Pancreas (tissue), 10 donors: ENCODE data around the gene MADCAM1. TPM values are rescaled to one million over a fixed set of nuclear protein-coding genes. Genes with fewer than 3 reads are reported as not detected.

Experiments
- ATAC-seq, 4 donors: fragments of 200-7000 bp; cut with Tn5 transposase; one replicate each; pipeline versions ENCODE4 v1.8.0 to v1.9.1; 2020; ENCODE audit warnings: mild to moderate bottlenecking in 4 of 4, moderate library complexity in 4 of 4
- DNase-seq, 6 donors: peaks; one replicate each; pipeline ENCODE4 v3.0.0-alpha.2; 2020
- FAIRE-seq: peaks from 2 replicates; lab custom pipeline; 2012; peaks lifted over from hg19 to GRCh38; lab: Jason Lieb, UNC
- H3K27ac ChIP-seq, 4 donors: fragments of 200-600 bp; sonication (generic); 1 replicate in 3 of 4; 2 replicates in 1 of 4; pipeline versions ENCODE4 v1.5.0 to v1.8.0; 2020
- H3K27me3 ChIP-seq, 4 donors: fragments of 200-600 bp; one replicate each; pipeline ENCODE4 v1.8.0; 2021
- H3K36me3 ChIP-seq, 3 donors: fragments of 200-600 bp; sonication (generic) in 1 of 3; one replicate each; pipeline versions ENCODE4 v1.5.0 to v1.8.0; 2020 to 2021
- H3K4me1 ChIP-seq, 3 donors: fragments of 200-600 bp; one replicate each; pipeline ENCODE4 v1.8.0; 2021
- H3K4me3 ChIP-seq, 4 donors: fragments of 200-600 bp; sonication (generic) in 2 of 4; one replicate each; pipeline versions ENCODE4 v1.5.0 to v1.8.0; 2020 to 2021
- H3K9me3 ChIP-seq, 4 donors: fragments of 200-600 bp; one replicate each; pipeline ENCODE4 v1.8.0; 2021
- CTCF ChIP-seq, 4 donors: fragments of 200-600 bp; sonication (generic) in 3 of 4; IDR thresholded peaks; one replicate each; pipeline versions ENCODE4 v1.5.0 to v1.8.0; 2021; ENCODE audit warnings: antibody characterized with exemption in 4 of 4
- WGBS, 2 donors: extraction: QIAGEN DNeasy Blood & Tissue Kit; methylation state at CpG; one replicate each; pipeline ENCODE4 v1.1.7; 2013; 5-methylcytosine and 5-hydroxymethylcytosine counted together
- intact Hi-C, 3 donors: fragments of 100-400 bp; cut with DNase I; formaldehyde crosslinking; loops; one replicate each; pipeline versions ENCODE4 v1.11.1 to v1.14.2; 2022
- polyA plus RNA-seq, 2 donors: library from polyadenylated mRNA; stranded (reverse); fragments of 200-250 nt; gene quantifications; one replicate each; pipeline ENCODE4 v1.2.3, GENCODE V29; 2013
- total RNA-seq, 6 donors: library from RNA; stranded (reverse); fragmentation: NEBNext Ultra II Directional in 4 of 6; extraction: Animal tissue kit (Norgen Biotek cat#: 25700) in 4 of 6; gene quantifications; one replicate each; pipeline versions ENCODE4 v1.2.1 to v1.2.4, GENCODE V29; 2021 to 2023
- donor health status: healthy with polysubstance abuse.
- donor health status: DM: no; HTN: no; CAD: no; lungs with moderate emphysema.
- donor health status: DM: no; HTN: no; CAD: no.
- donor health status: control.
- donor health status: control.
- donor health status: Bipolar disorder and iron deficiency.
- donor health status: DM: yes; HTN: yes; CAD: no.
- donor health status: DM: no; HTN: no; CAD: no.
- donor health status: DM: no; HTN: no; CAD: no.
- donor health status: DM: yes; HTN: yes; CAD: no.

MADCAM1 gene
- total and polyA plus RNA-seq, 8 donors, result 0.66 to 7.5 (median 1.8) TPM

GRCh38 chr19:483332-484072, 12.8 kb upstream of the MADCAM1 start:
- DNase-seq (peak in 1 of 6 donors; percentile 62), ATAC-seq (no peak), FAIRE-seq (no peak)
- Histone ChIP-seq H3K4me3 (no peak overlapping the region), H3K27me3 (no peaks in the 10 kb centered on the region), H3K4me1 (no peaks in the 10 kb centered on the region), H3K9me3 (no peaks in the 10 kb centered on the region), H3K36me3 (no peaks in the 10 kb centered on the region), H3K27ac (no peak overlapping the region)
- no peak for TF ChIP-seq CTCF (IDR thresholded peaks at IDR 0.05)
- whole genome bisulfite sequencing, 2 donors, result 30 to 35% methylated on average over 19 to 21 of the region's 21 CpGs
- intact Hi-C loops, result no loop called here

- ATAC-seq (no peak), DNase-seq (peak in 1 of 6 donors; percentile 56), FAIRE-seq (no peak)
- Histone ChIP-seq H3K9me3 (no peaks in the 10 kb centered on the region), H3K27me3 (no peaks in the 10 kb centered on the region), H3K4me3 (no peak overlapping the region), H3K27ac (no peak overlapping the region), H3K4me1 (peaks cover 0 to under 1% (median 0%) of the 10 kb centered on the region in 3 donors), H3K36me3 (no peaks in the 10 kb centered on the region)
- TF ChIP-seq CTCF (IDR thresholded peaks at IDR 0.05), result no peak
- WGBS, 2 donors, result 52 to 57% methylated on average over 14 to 15 of the region's 15 CpGs
- intact Hi-C loops, result no loop called here
Observed at GRCh38 chr19:484494-484893, 11.8 kb upstream of the MADCAM1 start.

GRCh38 chr19:485077-485476, 11.2 kb upstream of the MADCAM1 start:
- Histone ChIP-seq H3K27me3 (no peaks in the 10 kb centered on the region), H3K9me3 (no peaks in the 10 kb centered on the region), H3K4me1 (peaks cover 0 to 4% (median 0%) of the 10 kb centered on the region in 3 donors), H3K36me3 (no peaks in the 10 kb centered on the region), H3K4me3 (no peak overlapping the region), H3K27ac (peak overlapping the region in 1 of 4 donors; percentile 54)
- DNase-seq (peak in 1 of 6 donors; percentile 47), ATAC-seq (no peak), FAIRE-seq (no peak)
- no peak for TF ChIP-seq CTCF (IDR thresholded peaks at IDR 0.05)
- intact Hi-C loops, result no loop called here
- WGBS, 2 donors, result 48 to 56% methylated on average over 22 of the region's 22 CpGs

- peak overlapping the region in 2 of 4 donors; percentile 46 to 54 for H3K27ac ChIP-seq
- no peaks in the 10 kb centered on the region for H3K9me3 ChIP-seq
- no peak for TF ChIP-seq CTCF (IDR thresholded peaks at IDR 0.05)
- FAIRE-seq (no peak), DNase-seq (peak; percentile 28 to 74 (median 52)), ATAC-seq (peak in 3 of 4 donors; percentile 1 to 26 (median 18))
- WGBS, 2 donors, result 3 to 4% methylated on average over 21 to 23 of the region's 23 CpGs
- H3K27me3 ChIP-seq, result no peaks in the 10 kb centered on the region
- no peaks in the 10 kb centered on the region for H3K36me3 ChIP-seq
- H3K4me3 ChIP-seq, result no peak overlapping the region
- intact Hi-C loops, result no loop called here
- peaks cover 0 to 4% (median 0%) of the 10 kb centered on the region in 3 donors for H3K4me1 ChIP-seq
Observed at GRCh38 chr19:485583-486236, 10.6 kb upstream of the MADCAM1 start.
